PC-3 (cell line): ENCODE data around the gene BEGAIN.

Experiments used
- EZH2phosphoT487 ChIP-seq: fragments of 300-600 bp; sonication (generic); IDR thresholded peaks from 2 replicates; pipeline ENCODE4 v1.6.1; 2018; ENCODE audit warnings: mild to moderate bottlenecking, antibody characterized with exemption, low read length, borderline replicate concordance
- TF ChIP-seq, protein P1 (sequence below): fragments of 300-600 bp; sonication (generic); conservative IDR thresholded peaks from 2 replicates; pipeline ENCODE4 v1.5.1; 2017; ENCODE audit warnings: antibody characterized with exemption, low read depth, mild to moderate bottlenecking, low read length

GRCh38 chr14:100560471-100560870, 26.7 kb downstream of the BEGAIN start:
- TF ChIP-seq, protein P1, sequence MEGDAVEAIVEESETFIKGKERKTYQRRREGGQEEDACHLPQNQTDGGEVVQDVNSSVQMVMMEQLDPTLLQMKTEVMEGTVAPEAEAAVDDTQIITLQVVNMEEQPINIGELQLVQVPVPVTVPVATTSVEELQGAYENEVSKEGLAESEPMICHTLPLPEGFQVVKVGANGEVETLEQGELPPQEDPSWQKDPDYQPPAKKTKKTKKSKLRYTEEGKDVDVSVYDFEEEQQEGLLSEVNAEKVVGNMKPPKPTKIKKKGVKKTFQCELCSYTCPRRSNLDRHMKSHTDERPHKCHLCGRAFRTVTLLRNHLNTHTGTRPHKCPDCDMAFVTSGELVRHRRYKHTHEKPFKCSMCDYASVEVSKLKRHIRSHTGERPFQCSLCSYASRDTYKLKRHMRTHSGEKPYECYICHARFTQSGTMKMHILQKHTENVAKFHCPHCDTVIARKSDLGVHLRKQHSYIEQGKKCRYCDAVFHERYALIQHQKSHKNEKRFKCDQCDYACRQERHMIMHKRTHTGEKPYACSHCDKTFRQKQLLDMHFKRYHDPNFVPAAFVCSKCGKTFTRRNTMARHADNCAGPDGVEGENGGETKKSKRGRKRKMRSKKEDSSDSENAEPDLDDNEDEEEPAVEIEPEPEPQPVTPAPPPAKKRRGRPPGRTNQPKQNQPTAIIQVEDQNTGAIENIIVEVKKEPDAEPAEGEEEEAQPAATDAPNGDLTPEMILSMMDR, result no peak
- no peak for TF ChIP-seq EZH2phosphoT487
